GM18870 (cell line): ENCODE measurements around the gene HSD3B7.
"Not testable (repeated sequence)": the region's sequence is repeated elsewhere in the genome, so short reads cannot be mapped to it uniquely, and the experiment has no call there.

ENCODE experiments used
- ATAC-seq: cut with Tn5 transposase; IDR thresholded peaks from one replicate; pipeline ENCODE4 v1.9.1; 2021; ENCODE audit warnings: moderate library complexity; ENCODE audit not compliant: unreplicated experiment

HSD3B7 gene

DNA sequence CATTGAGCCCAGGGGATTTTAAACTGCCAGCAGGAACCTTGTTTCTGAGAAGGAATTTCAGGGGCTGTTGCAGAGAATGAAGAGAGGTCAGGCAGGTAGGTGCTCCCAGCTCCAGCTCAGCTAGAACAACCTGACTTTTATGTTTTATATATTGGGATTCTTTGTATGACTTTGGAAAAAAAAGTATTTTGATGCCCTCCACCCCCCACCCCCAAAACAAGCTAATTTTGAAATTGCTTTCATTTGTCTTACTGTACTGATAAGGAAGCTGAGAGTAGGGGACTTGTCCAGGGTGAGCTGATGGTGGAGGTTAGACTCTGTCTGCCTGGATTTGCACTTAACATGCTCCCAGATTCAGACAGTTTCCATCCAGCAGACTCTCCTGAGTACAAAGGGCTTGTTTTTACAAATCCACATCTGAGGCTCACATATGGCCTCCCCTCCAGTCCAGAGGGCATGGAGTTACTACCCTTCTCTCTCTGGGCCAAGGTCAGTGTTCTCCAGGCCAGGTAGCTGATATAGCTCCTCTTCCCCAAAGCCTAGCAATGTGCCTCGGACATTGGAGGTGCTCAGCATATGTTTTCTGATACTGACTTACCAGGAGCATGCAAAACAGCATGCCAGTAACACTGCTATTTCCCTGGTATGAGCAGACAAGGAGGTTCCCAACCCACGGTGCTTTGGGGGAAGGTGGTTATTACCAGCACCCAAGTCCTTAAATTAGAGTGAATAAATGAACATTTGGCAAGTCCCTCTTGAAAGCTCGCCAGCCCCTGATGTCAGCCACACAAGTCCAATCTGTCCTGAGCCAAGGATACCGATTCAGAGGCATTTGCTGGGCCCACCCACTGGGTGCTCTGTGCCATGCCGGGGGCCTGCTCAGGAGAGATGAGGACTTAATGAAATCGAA, 14.1 kb downstream of the HSD3B7 start:
- no peak for ATAC-seq

DNA sequence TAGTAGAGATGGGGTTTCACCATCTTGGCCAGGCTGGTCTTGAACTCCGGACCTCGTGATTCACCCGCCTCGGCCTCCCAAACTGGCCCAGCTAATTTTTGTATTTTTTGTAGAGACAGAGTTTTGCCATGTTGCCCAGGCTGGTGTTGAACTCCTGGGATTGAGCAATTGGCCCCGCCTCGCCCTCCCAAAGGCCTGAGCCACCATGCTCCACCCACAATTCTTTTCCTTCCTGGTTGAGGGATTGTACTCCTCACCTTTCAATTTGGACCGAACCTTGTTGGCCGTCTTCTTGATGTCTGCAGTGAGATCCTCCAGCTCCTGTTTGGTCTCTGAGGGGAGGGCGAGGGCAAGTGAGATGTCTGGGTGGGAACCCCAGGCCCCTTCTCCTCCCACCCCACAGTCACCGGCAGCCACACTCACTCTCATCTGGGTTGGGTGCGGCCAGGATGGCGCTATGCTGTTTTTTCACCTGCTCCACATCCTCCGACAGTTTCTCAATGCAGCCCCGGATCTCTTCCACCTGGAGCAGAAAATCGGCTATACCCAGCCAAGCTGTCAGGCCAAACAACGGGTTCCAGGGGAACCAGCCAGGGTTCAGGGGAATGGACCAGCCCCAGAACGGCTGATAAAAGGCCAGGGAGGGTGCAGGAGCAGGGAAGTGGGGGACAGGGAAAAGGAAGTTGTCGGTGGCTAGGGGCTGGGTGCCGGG, 15.8 kb downstream of the HSD3B7 start:
- ATAC-seq, result no peak

DNA sequence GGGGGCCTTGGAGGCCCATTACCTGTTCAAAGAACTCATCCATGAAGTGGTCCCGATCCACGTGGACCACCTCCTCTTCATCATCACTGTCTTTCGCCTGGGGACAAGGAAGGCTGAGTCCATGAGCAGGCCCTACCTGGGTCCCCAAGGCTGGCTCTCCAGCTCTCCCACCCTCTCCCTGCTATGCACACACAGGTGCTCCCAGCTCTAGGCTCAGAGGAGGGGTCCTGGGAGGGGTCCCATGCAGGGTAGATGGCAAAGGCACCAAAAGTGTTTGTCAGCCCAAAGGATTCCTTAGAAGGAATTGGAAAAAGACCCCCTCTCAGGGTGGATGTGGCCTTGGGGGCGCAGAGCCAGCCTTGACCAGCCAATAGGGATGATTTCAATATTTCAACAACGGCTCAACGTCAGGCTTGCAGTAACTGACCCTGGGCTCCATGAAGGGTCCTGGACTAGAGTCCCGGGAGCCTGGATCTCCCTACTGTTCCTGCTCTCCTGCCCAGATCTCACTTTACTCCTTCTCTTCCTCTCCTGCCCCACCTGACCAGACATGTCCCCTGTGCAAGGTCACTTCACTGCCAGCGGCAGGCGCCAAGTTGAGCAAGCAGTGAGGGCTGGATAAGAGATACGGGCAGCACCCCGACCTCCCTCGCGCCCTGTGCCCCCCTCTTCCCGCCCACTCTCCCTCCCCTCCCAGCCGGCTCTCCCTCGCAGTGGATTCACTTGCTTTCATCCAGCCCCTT, 16.7 kb downstream of the HSD3B7 start:
- no peak for ATAC-seq

DNA sequence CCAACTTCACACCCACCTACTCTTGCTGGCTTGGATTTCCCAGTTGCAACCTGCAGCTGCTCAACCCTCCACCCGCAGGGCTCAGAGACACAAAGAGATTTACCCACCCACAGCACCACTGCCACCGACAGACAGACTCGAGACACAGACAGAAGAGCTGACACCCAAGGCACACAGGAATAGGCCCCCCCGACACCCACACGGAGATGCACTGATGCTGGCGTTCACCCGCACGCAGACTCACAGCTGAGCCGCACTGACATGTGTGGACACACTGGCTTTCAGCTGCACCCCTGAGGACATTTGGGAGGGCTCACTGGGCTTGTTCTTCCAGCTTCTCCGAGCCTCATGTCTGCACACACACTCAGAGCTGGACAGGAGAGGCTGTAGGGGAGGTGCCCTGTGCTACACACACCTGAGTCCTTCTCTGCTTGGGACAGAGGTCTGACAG, 17.3 kb downstream of the HSD3B7 start:
- ATAC-seq, result no peak

DNA sequence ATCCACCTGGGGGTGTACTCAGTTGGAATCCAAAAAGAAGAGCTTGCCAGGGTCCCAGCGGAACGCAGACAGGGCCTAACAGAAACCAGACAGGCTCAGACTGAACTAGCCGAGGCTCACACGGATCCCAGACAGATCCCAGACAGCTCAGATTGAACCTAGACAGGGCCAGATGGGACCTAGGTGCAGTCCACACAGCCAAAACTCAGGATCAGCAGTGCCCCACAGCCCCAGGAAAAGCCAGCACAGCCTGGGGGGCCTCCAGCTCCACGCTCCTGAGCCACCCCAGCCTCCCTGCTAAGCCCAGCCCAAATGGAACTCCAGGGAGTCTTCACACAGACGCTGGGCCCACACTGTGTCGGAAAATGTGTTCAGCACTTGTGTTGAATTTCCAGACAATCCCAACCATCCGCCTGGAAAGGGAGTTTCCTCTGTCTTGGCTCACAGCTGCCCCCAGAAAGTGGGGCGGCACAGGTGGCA, 17.9 kb downstream of the HSD3B7 start:
- ATAC-seq, result no peak

DNA sequence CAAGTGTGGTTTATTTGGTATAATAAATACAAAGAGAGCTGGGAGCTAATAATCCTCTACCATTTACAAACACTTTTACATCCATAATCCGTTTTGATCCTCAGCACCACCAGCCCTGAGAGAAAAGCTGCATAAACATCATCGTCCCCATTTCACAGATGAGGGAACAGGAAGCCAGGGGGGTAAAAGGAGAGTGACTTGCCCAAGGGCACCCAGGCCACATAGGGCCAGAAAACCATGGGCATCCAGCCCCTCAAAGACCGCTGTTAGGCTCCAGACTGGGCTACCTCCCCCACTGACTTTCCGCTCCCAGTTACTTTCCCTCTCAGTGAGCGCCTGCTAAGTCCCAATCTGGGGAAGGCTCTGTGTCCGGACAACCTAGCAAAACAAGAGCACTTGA, 18.7 kb downstream of the HSD3B7 start:
- ATAC-seq, result no peak

DNA sequence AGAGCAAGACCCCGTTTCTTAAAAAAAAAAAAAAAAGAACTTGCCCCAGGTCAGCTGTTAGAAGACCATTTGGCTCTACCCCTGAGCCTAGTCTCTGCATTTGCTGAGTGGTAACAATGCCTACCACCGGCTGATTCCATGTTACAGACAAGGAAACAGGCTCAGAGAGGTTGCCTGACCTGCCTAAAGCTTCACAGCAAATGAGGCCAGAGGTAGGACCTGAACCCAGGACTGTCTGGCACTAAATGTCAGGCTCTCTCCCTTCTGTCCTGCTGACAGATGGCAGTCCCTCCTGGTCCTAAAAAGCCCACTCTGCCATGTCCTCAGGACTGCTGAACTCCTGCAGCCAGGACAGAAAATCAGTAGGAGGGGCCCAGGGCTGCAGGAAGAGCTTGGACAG, 19.7 kb downstream of the HSD3B7 start:
- ATAC-seq, result no peak

DNA sequence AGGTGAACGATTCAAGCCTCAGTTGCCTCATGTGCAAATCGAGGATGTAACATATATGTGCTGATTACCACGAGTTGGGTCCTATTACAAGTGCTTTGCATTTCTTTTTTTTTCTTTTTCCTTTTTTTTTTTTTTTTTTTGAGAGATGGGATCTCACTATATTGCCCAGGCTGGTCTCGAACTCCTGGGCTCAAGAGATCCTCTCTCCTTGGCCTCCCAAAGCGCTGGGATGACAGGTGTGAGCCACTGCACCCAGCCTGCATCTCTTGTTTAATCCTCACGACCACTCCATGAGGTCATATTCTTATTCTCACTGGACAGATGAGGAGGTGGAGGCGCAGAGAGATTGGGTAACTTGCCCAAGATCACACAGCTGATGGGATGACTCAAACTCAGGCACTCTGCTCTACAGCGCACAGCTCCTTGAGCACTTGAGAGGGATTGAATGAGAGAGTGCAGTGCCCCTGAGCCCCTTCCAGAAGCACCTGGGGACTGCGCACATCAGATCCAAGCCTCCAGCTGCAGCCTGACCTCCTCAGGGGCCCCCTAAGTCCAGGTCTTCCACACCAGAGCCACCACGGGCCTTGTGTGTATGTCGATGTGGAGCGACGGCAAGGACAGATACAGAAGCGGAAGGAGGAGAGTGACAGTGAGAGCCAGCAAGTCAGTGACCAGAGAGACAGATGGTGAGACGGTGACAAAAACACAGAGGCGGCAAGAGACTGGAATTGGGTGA, 20.5 kb downstream of the HSD3B7 start:
- ATAC-seq, result no peak

DNA sequence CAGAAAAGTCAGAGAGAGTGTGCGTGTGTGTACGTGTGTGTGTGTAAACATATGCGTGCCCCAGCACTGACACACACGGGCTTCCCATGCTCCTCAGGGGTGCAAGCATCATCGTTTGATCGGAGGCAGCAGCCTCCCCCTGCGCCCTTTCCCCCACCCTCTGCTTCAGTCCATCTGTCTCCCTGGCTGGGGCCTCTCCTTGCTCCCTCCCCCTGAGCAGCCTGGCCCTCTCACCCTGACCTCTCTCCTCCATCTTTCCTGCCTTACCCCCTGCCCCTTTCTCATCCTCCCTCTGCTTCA, 21.0 kb downstream of the HSD3B7 start:
- no peak for ATAC-seq

DNA sequence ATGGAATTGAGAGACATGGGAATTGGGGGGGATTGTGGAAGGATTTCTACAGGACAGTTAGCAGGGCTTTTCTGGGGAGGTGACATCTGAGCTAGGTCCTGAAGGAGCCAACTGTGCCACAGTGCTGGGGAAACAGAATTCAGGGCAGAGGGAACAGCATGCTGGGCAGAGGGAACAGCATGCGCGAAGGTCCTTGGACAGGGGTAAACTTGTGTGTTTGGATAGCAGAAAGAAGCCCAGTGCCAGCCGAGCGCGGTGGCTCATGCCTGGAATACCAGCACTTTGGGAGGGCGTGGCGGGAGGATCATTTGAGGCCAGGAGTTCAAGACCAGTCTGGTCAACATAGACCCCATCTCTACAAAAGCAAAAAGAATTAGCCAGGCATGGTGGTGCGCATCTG, 21.6 kb downstream of the HSD3B7 start:
- ATAC-seq, result no peak

DNA sequence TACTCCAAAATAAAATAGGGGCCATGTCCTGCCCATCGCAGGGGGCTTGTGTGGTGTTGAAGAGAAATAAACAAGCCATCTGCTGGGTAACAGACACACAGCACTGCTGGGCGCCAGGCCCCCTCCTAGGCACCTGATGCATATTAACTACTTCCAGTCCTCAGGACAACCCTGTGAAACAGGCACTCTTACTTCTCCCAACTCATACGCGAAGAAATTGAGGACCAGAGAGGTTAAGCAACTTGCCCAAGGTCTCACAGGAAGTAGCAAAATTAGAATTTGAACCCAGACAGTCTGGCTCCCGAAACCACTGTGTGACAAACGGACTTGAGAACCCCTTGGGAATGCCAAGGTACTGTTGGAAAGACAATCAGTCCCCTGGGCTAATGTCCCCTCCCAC, 22.7 kb downstream of the HSD3B7 start:
- ATAC-seq, result no peak

DNA sequence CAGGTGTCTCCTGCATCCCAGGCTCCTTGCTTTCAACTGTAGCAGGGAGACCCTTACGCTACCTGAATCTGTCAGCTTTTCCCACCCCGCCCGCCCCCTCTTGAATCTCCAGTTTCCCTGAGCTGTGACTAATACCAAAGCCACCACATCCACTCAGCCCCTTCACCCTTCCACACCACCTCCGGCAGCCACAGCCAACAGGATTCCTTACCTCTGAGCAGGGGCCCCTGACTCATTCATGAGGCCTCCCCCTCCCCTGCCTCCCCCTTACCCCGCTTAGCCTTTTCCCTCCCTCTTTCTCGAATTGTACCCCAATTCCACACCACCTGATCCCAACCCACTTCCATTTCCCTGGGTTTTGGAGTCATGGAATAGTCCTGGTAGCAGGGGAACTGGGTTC, 23.1 kb downstream of the HSD3B7 start:
- ATAC-seq, result no peak

DNA sequence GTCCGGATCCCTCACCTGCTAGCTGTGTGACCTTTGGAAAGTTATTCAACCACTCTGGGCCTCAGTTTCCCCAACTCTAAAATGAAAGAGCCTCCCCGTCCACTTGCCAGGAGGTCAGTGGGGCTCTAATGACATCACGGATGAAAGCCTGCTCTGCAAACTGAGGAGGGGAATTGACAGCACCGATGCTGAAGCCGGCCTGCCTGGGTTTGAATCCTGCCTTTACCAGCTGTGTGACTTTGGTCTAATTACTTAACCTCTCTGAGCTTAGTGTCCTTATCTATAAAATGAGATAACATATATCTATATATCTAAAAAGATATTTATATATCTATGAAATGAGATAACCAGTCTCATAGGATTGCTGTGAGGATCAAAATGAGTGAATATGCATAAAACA, 23.5 kb downstream of the HSD3B7 start:
- no peak for ATAC-seq

DNA sequence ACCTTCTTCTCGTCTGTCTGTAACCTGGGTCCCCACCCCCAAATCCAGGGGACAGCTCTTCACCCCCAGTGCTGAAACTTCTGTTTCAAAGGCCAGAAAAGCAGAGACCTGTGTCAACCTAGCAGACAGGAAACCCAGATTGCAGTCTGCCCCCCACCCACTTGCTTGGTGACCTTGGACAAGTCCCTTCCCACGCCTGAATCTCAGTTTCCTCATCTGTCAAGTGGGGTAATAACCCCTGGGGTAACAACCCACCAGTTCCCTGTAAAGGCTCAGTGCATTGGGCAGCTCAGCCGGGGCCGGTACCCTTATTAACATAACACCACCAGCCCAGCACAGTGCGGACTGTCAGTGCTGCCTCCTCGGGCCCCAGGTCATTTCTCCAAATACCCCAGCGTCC, 24.1 kb downstream of the HSD3B7 start:
- no peak for ATAC-seq

DNA sequence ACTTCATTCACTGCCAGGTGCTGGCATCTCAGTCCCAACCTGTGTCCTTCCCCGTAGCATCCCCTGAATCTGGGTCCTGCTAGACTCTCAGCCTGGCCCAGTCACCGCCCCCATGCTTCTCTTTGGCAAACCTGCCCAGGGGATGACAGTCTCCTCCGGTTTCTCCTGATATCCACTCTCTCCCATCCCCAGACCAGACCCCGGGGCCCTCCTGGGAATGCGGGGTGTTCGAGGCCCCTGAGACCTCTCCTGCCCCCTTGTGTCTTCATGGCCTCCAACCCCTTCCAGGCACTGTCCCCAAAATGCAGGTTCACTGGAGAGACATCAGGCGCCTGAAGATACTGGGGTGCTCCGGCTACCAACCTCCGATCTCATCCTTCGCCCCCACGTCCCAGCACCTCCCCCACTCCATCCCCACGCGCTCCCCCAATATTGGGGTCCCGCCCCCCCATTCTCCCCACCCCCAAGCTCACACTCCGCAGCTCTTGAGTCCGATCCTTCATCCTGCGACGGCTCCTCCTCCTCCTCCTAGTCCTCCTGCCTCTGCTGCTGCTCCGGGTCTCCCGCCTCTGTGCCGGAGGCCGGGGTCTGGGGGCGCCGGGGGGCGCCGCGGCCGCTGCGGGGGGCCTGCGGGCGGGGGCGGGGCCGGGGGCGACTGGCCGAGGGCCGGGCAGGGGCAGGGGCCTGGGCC, 25.0 kb downstream of the HSD3B7 start:
- ATAC-seq, result no peak

DNA sequence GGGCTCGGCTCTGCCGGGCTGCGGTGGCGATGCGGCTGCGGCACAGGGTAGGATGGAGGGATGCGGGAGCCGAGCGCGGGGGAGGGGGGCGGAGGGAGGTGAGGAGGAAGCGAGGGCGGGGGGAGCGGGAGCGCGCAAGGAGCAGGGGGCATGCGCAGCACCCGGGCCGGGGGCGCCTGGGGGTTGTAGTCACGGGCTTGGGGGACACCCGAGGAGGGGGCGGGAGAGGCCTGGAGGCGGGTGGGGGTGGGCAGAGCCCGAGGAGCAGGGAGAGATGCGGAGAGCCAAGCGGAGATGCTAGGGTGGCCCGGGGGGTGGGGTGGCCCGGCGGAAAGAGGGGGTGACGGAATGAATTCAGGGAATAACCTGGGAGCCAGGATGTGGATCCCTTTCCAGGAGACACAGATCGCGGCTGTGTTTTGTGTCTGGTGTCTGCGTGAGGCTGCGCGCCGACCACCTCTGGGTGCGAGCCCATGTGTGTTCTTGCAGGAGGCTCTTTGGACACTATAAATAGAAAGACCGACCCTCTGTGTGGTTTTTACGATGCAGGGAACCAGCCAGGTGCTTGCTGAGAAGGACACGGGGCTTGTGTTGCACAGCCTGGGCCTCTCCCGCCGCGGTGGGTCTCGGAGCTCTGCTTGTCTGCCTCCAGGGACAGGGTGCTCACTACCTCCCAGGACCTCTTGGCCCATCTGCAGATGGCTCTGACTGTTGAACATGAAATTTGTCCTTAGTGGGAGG, 25.7 kb downstream of the HSD3B7 start, which contains the start of gene STX1B:
Gene STX1B (minus strand): TSS at position 54 of the 741 bp plus-strand sequence. CDS start 242 bp downstream, outside the sequence.
- ATAC-seq, result no peak

DNA sequence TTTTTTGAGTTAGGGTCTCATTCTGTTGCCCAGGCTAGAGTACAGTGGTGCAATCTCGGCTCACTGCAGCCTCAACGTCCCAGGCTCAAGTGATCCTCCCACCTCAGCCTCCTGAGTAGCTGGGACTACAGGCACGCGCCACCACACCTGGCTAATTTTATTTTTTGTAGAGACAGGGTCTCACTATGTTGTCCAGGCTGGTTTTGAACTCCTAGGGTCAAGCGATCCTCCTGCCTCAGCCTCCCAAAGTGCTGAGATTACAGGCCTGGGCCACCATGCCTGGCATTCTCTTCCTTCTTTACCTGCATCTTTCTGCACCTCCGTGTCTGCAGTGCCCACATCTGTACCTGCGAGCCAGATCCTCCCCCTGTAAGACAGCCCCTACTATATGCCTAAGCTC, 26.8 kb downstream of the HSD3B7 start:
- not testable (repeated sequence) for ATAC-seq

DNA sequence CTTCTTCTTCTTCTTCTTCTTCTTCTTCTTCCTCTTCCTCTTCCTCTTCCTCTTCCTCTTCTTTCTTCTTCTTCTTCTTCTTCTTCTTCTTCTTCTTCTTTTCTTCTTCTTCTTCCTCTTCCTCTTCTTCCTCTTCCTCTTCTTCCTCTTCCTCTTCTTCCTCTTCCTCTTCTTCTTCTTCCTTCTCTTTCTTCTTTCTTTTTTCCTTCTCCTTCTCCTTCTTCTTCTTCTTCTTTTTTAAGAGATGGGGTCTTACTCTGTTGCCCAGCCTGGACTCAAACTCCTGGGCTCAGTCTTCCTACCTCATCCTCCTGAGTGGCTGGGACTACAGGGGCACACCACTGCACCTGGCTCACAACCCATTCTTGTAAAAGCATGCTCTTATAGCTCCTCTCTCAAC, 28.3 kb downstream of the HSD3B7 start:
- ATAC-seq, result not testable (repeated sequence)

DNA sequence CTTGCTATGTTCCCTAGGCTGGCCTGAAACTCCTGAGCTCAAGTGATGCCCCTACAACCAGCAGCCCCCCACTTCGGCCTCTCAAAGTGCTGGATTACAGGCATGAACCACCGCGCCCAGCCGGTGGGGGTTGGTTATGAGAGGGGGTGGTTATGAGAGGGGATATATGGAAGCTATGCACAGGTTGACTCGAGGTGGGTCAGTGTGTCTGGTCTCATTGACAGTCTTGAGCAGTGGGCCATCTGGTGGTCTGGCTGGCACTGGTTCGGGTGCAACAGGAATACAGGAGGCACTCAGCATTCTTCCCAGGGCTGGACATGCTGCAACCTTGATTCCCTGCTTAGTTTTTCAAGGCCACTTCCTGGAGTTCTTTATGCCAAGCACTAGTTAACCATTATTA, 31.0 kb downstream of the HSD3B7 start:
- ATAC-seq, result no peak
